ENCODE data around the gene SURF6.
"Not testable (repeated sequence)": the region's sequence is repeated elsewhere in the genome, so short reads cannot be mapped to it uniquely, and the experiment has no call there.

Gene SURF6

DNA sequence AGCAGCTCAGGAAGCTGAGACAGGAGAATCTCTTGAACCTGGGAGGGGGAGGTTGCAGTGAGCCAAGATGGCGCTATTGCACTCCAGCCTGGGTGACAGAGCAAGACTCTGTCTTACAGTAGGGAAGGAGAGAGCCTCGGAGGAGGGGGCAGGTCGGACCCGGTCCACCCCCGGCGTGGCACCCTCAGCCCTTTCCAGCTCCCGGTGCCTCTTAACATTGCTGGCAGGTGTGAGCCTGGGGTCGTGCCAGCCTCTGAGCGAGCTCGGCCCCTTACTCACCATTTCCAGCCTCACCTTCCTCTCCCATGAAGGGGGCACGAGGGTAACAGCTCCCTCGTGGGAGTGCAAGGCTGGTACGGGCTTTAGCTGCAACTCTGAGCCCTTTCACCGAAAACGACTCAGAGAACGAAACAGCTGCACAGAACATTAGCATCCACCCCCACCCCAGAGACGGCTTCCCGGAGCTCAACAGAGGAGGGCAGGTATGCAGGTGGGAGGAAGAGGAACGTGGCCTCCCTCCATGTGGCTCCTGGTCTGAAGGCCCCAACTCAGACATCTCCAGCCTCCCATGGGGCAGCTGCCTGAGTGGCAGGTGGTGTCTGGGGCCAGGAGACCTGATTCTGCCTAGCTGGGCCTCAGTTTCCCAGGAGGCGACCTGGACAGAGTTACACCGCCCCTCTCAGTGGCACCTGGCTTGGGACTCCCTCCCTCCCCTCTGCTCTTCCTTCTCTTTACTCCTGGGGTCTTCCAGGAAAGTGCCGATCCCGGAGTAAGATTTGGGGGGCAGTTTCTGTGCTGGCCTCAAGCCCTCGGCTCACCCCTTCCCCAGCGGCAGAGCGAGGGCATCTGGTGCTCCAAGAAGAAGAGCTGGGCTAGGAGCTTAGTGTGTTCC is 32.5 kb downstream of the SURF6 start:
- Mint-ChIP-seq H3K4me3 (no peak overlapping the region), H3K27me3 (peaks cover 12% of the 10 kb centered on the region), H3K9me3 (no peaks in the 10 kb centered on the region), H3K27ac (no peak overlapping the region), H3K4me1 (no peaks in the 10 kb centered on the region)
- no peak for ATAC-seq
- DNase-seq = no peak

- peaks cover 7% of the 10 kb centered on the region for H3K27me3 Mint-ChIP-seq
- no peak overlapping the region for H3K27ac Mint-ChIP-seq
- ATAC-seq = no peak
- no peak overlapping the region for H3K4me3 Mint-ChIP-seq
- DNase-seq = no peak
- no peaks in the 10 kb centered on the region for H3K4me1 Mint-ChIP-seq
- H3K9me3 Mint-ChIP-seq = no peaks in the 10 kb centered on the region
Observed at GRCh38 chr9:133301253-133302230, 34.4 kb downstream of the SURF6 start.

GRCh38 chr9:133299996-133300395 is 36.0 kb downstream of the SURF6 start:
- H3K4me3 Mint-ChIP-seq, H3K9me3 Mint-ChIP-seq, H3K4me1 Mint-ChIP-seq, DNase-seq, H3K27me3 Mint-ChIP-seq, ATAC-seq, H3K27ac Mint-ChIP-seq: not testable (repeated sequence)

DNA sequence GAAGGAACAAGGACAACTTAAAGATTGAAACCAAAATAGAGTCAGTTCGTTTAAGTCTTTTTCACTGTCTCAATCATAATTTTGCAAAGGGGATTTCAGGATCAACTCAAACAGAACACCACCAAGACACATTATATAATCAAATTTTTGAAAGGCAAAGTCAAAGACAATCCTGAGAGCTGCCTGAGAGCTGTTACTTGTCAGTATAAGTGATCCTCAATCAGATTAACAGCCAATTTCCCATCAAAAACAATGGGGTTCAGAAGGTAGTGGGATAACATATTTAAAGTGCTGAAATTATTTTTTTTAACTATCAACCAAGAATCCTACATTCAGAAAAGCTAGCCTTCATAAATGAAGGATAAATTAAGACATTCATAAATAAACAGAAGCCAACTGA is 41.7 kb downstream of the SURF6 start:
- ATAC-seq (no peak), DNase-seq (no peak)
- Mint-ChIP-seq H3K27me3 (peaks cover 28% of the 10 kb centered on the region), H3K4me1 (no peaks in the 10 kb centered on the region), H3K27ac (no peak overlapping the region), H3K9me3 (peaks cover 26 to 30% of the 10 kb centered on the region in 2 donors), H3K4me3 (no peak overlapping the region)

- ATAC-seq (no peak), DNase-seq (no peak)
- no peak overlapping the region for H3K4me3 Mint-ChIP-seq
- H3K4me1 Mint-ChIP-seq = no peaks in the 10 kb centered on the region
- H3K27me3 Mint-ChIP-seq = peaks cover 20% of the 10 kb centered on the region
- H3K9me3 Mint-ChIP-seq = peaks cover 26 to 30% of the 10 kb centered on the region in 2 donors
- no peak overlapping the region for H3K27ac Mint-ChIP-seq
Observed at GRCh38 chr9:133290751-133291302, 45.2 kb downstream of the SURF6 start.

GRCh38 chr9:133286523-133286922 is 49.5 kb downstream of the SURF6 start:
- H3K27ac Mint-ChIP-seq = no peak overlapping the region
- no peaks in the 10 kb centered on the region for H3K27me3 Mint-ChIP-seq
- no peak overlapping the region for H3K4me3 Mint-ChIP-seq
- H3K4me1 Mint-ChIP-seq = no peaks in the 10 kb centered on the region
- ATAC-seq (no peak), DNase-seq (no peak)
- peaks cover 10 to 17% of the 10 kb centered on the region in 2 donors for H3K9me3 Mint-ChIP-seq

DNA sequence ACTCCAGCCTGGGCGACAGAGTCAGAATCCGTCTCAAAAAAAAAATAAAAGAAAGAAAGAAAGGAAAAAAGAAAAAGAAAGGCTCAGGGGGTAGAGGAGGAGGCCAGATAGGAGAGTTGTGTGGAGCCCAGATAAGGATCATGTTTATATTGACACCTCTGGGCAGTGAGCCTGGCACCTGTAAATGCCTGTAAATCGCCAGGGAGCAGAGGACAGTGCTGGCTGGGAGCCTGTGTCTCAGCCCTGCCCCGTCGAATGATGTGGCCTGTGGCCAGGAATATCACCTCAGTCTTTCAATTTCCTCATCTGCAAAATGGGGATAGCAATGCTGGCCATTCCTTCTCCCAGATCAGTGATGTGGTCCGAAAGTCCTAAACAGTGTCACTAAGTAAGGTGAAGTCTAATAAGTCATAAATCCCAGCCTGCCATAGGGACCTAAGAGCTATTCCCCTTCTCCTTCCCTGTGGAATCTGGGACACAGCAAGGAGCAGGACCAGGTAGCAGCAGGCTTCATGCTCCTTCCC is 50.7 kb downstream of the SURF6 start:
- Mint-ChIP-seq H3K4me1 (no peaks in the 10 kb centered on the region), H3K9me3 (peaks cover 6 to 8% of the 10 kb centered on the region in 2 donors), H3K27me3 (peaks cover 2% of the 10 kb centered on the region), H3K27ac (no peak overlapping the region), H3K4me3 (no peak overlapping the region)
- no peak for DNase-seq
- ATAC-seq = no peak

DNA sequence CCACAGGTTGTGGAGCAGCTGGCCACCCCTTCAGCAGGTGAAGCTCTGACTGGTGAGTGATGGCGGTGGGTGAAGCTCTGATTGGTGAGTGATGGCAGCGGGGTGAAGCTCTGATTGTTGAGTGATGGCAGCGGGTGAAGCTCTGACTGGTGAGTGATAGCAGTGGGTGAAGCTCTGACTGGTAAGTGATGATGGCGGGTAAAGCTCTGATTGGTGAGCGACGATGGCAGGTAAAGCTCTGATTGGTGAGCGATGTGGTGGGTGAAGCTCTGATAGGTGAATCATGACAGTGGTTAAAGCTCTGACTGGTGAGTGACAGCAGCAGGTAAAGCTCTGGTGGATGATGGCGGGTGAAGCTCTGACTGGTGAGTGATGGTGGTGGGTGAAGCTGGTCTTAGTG is 51.6 kb downstream of the SURF6 start:
- Mint-ChIP-seq H3K4me1 (no peaks in the 10 kb centered on the region), H3K9me3 (no peaks in the 10 kb centered on the region), H3K27me3 (peaks cover 10% of the 10 kb centered on the region), H3K4me3 (no peak overlapping the region), H3K27ac (no peak overlapping the region)
- DNase-seq (no peak), ATAC-seq (no peak)

- not testable (repeated sequence) for H3K27me3 Mint-ChIP-seq, ATAC-seq, H3K9me3 Mint-ChIP-seq, H3K27ac Mint-ChIP-seq, H3K4me1 Mint-ChIP-seq, DNase-seq, H3K4me3 Mint-ChIP-seq
Observed at GRCh38 chr9:133283255-133284032, 52.5 kb downstream of the SURF6 start.

DNA sequence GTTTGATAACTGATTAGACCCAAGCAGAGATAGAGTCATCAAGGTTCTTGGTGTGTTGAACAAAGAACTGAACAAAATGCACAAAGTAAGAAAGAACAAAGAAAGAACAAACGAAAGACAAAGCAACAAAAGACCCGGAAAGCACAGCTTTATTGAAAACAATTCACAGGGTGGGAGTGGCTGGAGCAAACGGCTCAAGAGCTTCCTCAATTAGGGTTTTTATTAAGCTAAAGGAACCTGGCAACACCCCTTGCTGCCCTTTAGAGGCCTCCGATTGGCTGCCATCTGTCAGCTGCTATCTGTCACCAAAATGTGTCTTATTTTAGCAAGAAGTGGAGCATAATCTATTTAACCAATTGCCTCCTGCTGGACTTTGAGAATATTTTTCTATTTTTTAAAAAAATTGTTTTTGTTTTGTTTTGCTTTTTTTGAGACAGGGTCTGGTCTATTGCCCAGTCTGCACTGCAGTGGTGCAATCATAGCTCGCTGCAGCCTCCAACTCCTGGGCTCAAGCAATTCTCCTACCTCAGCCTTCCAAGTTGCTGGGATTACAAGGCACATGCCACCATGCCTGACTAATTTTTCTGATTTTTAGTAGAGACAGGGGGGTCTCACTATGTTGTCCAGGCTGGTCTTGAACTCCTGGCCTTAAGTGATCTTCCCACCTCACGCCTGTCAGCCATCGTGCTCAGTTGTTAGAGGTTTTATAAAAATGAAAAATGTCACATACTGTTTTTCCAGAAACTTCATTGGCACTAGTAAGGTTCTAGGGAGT is 53.3 kb downstream of the SURF6 start:
- ATAC-seq = no peak
- peaks cover 16% of the 10 kb centered on the region for H3K27me3 Mint-ChIP-seq
- no peak for DNase-seq
- H3K4me3 Mint-ChIP-seq = no peak overlapping the region
- H3K9me3 Mint-ChIP-seq = peaks cover 0 to 7% of the 10 kb centered on the region in 2 donors
- H3K27ac Mint-ChIP-seq = no peak overlapping the region
- H3K4me1 Mint-ChIP-seq = no peaks in the 10 kb centered on the region

DNA sequence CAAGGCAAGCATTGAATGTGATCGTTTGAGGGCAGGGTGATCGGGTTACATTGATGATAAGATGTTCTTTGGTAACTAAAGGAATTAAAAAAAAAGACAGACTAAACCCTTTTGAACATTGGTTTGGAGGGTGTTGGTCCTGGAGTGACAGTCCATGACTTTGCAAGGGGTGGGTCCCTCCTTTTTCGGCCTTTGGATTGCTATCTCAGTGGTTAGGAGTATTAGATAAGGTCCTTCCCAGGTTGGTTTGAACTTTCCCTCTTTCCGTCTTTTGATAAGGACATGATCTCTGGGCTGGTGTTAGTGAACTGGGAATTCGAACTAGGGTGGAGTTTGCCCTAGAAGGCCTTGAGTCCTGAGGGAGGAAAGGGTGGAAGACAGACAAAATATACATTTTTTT is 55.6 kb downstream of the SURF6 start:
- Mint-ChIP-seq H3K9me3 (peaks cover 0 to 7% of the 10 kb centered on the region in 2 donors), H3K4me3 (no peak overlapping the region), H3K4me1 (no peaks in the 10 kb centered on the region), H3K27ac (no peak overlapping the region), H3K27me3 (peaks cover 38% of the 10 kb centered on the region)
- no peak for ATAC-seq
- no peak for DNase-seq

All from stimulated activated naive CD8-positive, alpha-beta T cell treated with anti-CD3 and anti-CD28 coated beads, Interleukin-15, amount 100 ng/mL, for 72 hours (primary cell).